ENCODE results near the gene CLEC9A.

The CLEC9A gene

DNA sequence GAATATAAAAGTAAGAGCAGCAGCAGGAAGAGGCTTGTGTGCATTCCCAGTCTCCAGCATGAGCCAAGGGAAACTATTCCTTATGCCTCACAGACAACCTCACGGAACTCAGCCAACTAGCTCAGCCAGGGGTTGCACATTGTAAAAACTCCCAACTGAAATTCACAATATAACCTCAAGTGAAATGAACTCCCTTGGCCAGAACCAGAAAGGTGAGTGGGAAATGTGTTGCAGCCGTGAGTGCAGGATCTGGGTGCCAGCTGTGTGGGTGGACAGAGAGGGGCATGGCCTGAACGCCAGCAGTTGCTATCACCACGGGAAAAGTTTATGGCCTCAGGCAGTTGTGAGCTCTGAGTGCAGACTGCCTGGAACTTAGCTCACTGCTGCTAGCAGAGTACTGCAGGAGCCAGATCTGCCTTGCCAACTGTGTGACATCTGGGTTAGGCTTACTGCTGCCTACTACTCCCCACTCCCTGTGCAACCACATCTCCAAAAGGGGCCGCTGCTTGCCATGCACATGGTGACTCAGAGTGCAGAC, 70.6 kb downstream of the CLEC9A start:
- peak; percentile 34 for DNase-seq (ENCODE audit: low read depth)
- H3K4me3 ChIP-seq (ENCODE audit: low read depth, low read length), result no peak overlapping the region
- TF ChIP-seq, protein P1, sequence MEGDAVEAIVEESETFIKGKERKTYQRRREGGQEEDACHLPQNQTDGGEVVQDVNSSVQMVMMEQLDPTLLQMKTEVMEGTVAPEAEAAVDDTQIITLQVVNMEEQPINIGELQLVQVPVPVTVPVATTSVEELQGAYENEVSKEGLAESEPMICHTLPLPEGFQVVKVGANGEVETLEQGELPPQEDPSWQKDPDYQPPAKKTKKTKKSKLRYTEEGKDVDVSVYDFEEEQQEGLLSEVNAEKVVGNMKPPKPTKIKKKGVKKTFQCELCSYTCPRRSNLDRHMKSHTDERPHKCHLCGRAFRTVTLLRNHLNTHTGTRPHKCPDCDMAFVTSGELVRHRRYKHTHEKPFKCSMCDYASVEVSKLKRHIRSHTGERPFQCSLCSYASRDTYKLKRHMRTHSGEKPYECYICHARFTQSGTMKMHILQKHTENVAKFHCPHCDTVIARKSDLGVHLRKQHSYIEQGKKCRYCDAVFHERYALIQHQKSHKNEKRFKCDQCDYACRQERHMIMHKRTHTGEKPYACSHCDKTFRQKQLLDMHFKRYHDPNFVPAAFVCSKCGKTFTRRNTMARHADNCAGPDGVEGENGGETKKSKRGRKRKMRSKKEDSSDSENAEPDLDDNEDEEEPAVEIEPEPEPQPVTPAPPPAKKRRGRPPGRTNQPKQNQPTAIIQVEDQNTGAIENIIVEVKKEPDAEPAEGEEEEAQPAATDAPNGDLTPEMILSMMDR (conservative IDR thresholded peaks at IDR 0.05; ENCODE audit: low read depth, low read length), result no peak

DNA sequence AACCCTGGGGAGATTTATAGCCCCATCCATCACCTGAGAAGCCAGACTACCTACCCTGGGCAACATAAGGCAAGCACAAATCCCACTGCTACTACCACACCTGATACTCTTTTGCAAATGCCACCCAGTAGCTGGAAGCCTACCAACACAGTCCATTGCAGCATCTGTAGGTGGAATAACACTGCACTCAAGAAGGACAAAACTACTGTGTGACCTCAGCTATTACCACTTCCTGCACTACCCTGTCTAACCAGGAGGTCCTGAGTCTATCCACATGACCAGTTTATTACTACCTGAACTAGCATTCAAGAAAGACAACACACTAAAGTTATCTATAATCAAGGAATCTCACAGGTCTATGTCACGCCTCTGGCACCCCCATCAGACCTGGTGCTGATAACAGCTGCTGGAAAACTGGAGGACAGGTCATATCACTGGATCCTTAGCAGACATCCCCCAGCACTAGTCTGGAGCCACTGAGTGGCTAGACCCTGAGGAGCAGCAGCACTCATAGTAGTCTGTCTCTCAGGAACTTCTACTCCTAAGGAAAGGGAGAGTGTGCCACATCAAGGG, 71.3 kb downstream of the CLEC9A start:
- TF ChIP-seq, protein P1 (conservative IDR thresholded peaks at IDR 0.05; ENCODE audit: low read depth, low read length), result no peak
- H3K4me3 ChIP-seq (ENCODE audit: low read depth, low read length), result no peak overlapping the region
- no peak for DNase-seq (ENCODE audit: low read depth)

DNA sequence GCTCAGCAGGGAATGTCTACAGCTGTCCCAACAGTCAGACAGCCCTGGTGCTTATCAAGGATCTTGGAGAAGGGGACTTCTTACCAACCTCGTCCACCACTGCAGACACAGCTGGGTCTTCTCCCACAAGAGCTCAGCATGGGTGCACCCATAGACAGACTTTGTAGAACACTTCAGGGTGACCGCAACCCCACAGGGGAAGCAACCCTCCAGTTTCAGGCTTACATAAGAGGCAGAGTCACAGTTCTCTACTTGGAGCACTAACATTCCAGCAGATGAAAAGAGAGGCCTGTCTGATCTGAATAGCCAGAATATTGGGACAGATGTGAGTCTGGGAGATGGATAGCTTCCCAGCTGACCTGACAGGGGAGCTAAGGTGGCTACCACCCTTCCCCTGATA, 71.8 kb downstream of the CLEC9A start:
- TF ChIP-seq, protein P1 (conservative IDR thresholded peaks at IDR 0.05; ENCODE audit: low read depth, low read length), result no peak
- DNase-seq (ENCODE audit: low read depth), result no peak
- no peak overlapping the region for H3K4me3 ChIP-seq (ENCODE audit: low read depth, low read length)

DNA sequence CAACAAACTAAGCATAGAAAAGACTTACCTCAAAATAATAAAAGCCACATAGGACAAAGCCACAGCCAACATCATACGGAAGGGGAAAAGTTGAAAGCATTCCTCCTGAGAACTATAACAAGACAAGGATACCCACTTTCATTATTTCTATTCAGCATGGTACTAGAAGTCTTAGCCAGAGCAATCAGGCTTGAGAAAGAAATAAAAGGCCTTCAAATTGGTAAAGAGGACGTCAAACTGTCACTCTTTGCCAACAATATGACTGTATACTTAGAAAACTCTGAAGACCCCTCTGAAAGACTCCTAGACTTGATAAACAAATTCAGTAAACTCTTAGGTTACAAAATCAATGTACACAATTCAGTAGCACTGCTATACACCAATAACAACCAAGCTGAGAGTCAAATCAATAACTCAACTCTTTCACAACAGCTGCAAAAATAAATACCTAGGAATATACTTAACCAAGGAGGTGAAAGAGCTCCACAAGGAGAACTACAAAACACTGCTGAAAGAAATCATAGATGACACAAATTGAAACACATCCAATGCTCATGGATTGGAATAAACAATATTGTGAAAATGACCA, 79.9 kb downstream of the CLEC9A start:
- TF ChIP-seq, protein P1 (conservative IDR thresholded peaks at IDR 0.05; ENCODE audit: low read depth, low read length), result no peak
- no peak overlapping the region for H3K4me3 ChIP-seq (ENCODE audit: low read depth, low read length)
- DNase-seq (ENCODE audit: low read depth), result no peak

DNA sequence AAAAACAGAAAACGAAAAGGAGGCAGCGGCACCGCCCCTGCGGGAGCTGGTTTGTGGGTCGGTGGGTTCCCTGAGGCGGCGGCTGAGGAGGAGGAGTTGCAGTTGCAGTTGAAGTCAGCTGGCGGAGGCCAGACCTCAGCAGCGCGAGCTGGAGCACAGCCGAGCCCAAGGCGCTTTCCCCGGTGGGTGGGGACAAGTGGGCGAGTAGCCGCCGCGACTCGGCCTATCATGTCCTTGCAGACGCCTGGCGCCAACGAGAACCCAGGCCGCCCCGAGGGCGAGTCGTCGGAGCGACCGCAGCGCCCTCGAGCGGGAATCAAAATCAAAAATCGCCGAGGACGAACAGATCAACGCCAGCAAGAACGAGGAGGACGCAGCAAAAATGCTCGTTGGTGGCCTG, 81.0 kb downstream of the CLEC9A start:
- H3K4me3 ChIP-seq (ENCODE audit: low read depth, low read length), result no peak overlapping the region
- DNase-seq (ENCODE audit: low read depth), result no peak
- TF ChIP-seq, protein P1 (conservative IDR thresholded peaks at IDR 0.05; ENCODE audit: low read depth, low read length), result no peak

DNA sequence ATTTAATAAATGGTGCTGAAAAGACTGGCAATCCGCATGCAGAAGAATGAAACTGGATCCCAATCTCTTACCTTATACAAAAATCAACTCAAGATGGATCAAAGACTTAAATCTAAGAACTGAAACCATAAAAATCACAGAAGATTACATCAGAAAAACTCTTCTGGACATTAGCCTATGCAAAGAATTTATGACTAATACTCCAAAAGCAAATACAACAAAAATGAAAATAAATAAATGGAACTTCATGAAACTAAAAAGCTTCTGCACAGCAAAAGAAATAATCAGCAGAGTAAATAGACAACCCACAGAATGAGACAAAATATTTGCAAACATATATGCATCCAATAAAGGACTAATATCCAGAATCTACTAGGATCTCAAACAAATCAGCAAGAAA, 82.6 kb downstream of the CLEC9A start:
- TF ChIP-seq, protein P1 (conservative IDR thresholded peaks at IDR 0.05; ENCODE audit: low read depth, low read length), result no peak
- DNase-seq (ENCODE audit: low read depth), result peak; percentile 46
- H3K4me3 ChIP-seq (ENCODE audit: low read depth, low read length), result no peak overlapping the region

DNA sequence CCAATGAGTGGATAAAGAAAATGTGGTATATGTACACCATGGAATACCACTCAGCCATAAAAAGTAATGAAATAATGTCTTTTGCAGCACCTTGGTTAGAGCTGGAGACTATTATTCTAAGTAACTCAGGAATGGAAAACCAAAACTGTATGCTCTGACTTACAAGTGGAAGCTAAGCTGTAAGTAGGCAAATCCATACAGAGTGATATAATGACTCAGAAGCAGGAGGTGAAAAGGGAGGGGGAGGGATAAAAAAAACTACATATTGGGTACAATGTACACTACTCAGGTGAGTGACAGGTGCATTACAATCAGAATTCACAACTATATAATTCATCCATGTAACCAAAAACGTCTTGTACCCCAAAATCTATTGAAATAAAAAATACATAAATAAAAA, 83.4 kb downstream of the CLEC9A start:
- TF ChIP-seq, protein P1 (conservative IDR thresholded peaks at IDR 0.05; ENCODE audit: low read depth, low read length), result no peak
- no peak for DNase-seq (ENCODE audit: low read depth)
- H3K4me3 ChIP-seq (ENCODE audit: low read depth, low read length), result no peak overlapping the region

Data from choroid plexus epithelial cell (primary cell).